NCI-H1092 (cell line): ENCODE data around the gene WWOX.
A peak's percentile ranks its signal among the peaks of the same experiment; 100 is the strongest.

Experiments used
- DNase-seq: peaks from one replicate; lab custom pipeline; 2025; lab: John Stamatoyannopoulos, UW

Gene WWOX

GRCh38 chr16:78474762-78475161 is 375.3 kb downstream of the WWOX start:
- DNase-seq, result no peak

- DNase-seq, result no peak
Measured at GRCh38 chr16:78476615-78477014, 377.2 kb downstream of the WWOX start.

DNA sequence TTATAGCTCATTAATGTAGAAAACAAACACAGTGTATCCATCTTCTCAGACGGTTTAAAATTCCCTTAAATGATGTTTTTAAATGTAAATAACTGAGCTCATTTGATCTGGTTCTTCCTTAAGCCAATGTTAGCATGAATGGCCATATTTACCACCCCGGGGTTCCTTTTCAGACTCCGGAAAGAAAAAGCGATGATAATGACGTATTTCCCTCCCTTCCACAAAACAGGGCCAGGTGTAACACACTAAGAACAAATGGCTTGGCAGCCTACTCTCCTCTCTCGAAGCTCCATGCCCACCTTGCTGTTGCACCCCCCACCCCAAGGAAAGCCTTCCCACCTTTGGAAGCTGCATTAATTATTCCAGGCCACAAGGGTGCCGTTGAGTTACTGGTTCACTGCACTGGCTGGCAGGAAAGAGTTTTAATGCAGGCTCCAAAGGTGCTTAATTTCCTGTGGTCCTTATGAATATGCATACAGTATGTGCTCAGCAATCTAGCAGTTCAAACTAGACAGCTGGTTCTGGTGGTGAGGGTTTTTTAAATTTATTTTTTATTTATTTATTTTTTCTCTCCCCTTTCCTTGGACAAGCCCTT is 378.9 kb downstream of the WWOX start:
- peak; percentile 53 for DNase-seq

DNA sequence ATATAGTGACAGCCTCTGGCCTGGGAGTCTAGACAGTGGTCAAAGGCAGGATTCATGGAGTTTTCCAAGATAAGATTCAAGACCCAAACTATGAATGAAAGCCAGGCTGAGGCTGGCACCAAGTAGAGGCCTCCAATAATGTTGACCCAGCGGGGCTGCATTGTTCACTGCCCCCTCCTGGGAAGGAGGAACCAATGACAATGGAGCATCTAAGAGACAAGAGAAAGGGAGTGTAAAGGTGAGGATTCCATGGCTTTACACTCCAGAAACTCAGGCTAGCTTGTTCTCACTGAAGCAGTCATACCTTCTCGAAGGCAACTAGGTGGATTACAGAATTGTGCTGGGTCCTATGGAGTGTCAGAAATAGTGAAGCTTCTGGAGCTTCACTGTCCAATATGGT is 380.3 kb downstream of the WWOX start:
- DNase-seq, result no peak

DNA sequence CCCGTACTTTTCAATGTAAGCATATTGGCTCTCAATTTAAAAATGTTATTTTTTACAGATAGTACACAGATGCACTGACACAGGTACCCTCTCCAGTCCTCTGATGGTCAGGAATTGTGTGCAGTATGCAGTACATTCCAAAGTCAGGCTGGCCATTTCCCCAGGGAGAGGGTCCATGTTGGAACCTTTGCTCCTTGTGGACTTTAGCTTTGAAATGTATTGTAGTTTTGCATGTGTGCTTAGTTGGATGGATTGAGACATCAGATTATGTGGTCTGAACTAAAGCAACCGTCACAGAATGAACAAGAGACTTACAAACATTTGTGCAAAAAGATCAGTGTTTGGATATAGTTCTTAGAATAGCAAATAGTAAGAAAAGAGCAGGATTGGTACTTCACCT is 381.1 kb downstream of the WWOX start:
- no peak for DNase-seq

GRCh38 chr16:78483124-78483992 is 383.9 kb downstream of the WWOX start:
- DNase-seq, result no peak

- no peak for DNase-seq
Measured at GRCh38 chr16:78484509-78485058, 385.1 kb downstream of the WWOX start.

DNA sequence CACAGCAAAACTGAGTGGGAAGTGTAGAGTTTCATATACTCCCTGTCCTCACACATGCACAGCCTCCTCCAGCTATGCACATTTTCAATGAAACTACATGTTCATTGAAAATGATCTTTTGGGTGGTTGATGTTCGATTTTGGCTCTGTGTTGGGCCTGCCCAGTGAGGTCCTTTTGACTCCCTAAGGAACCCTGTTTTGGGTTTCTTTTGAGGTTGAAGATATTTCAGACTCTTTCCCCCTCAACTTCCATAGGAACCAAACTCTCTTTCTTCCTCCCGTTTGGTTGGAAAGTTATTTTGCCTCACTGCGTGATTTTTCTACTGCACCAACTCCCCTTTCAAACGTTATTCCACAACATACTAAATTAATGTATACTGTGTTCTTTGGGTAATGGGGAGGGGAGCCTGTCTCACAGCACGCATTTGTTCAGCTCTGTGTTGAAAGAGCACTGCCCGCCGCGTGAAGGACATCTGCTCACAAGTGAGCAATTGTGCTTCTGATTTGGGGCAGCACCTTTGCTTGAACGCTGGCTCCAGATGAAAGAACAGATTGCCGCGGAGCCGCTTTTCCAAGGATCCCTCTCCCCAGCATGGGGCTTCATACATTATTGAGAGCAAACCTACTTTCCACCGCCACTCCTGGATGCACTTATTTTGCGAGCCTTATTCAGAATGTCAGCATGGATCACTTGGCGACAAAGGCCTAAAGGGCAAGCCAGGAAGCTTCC is 385.9 kb downstream of the WWOX start:
- peak; percentile 13 for DNase-seq

- no peak for DNase-seq
Measured at GRCh38 chr16:78485917-78486257, 386.4 kb downstream of the WWOX start.

GRCh38 chr16:78487471-78487870 is 388.0 kb downstream of the WWOX start:
- DNase-seq, result no peak

DNA sequence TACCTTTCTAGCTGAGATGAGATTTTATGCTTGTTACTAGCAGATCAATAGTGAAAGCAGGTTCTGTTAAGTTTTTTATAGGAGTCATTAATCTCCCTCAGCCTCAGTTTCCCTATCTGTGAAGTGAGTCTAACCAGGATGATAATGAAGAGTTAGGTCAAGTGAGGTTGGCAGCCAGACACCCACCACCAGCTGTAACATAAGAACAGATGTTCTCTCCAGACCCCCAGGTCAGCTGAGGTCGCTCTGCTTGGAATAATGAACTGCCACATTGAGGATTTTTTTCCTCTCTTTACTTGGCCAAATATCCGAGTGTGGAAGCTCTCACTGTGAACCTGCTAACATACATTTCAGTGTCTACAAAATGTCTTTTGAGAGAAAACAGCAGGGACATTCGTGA is 389.6 kb downstream of the WWOX start:
- no peak for DNase-seq

GRCh38 chr16:78489631-78490030 is 390.2 kb downstream of the WWOX start:
- DNase-seq, result no peak

- no peak for DNase-seq
Measured at GRCh38 chr16:78490431-78490830, 391.0 kb downstream of the WWOX start.

DNA sequence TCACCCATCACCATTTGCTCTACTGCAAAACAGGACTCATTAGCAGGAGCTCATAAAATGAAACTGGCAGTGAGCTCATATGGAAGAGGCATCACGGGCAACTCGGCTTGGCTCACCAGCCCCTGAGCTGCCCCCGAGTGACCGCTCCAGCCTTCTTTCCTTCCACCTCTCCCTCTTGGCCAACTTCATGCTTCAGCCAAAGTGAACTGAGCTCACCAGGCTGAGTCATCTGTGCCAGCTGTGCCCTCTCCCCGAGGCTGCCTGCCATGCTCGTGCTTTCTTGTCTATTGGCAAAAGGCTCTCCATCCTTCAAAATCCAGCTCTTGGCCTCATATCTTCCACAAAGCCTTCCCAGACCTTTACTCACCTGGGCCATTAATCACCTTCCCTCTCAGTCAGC is 391.4 kb downstream of the WWOX start:
- no peak for DNase-seq

- DNase-seq, result no peak
Measured at GRCh38 chr16:78493573-78493972, 394.1 kb downstream of the WWOX start.

DNA sequence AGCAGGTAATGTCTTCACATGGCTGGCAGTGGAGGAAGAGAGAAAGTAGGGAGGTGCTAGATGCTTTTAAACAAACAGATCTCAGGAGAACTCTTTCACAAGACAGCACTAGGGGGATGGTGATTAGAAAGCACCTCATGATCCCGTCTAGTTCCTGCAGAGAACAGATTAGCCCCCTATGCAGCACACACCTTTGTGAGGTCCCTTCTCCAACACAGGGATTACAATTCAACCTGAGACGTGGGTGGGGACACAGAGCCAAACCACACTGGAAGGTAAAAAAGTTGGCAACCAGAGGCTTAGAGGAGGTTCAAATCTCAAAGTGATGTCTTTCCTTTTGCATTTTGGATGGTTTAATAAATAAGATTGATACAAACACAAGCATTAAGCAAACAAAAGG is 394.7 kb downstream of the WWOX start:
- no peak for DNase-seq

DNA sequence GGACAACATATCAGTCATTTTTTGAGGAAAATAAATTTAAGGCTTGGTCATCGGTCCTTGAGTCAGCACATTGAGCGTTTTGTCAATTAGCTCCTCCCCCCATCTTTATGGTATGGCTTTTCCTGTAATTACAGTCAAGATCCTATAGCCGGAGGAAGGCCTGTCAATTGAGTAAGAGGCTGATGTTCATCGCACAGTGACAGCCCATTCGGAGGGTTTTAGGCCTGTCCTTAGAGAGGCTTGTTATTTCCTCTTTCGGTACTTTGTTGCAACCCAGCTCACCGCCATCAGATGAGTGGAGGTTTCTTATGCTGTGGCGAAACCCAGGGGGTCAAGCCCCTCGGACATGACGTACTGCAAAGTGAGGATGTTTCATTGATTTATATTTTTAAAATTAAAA is 395.2 kb downstream of the WWOX start:
- DNase-seq, result no peak

- DNase-seq, result no peak
Measured at GRCh38 chr16:78496189-78496588, 396.7 kb downstream of the WWOX start.

DNA sequence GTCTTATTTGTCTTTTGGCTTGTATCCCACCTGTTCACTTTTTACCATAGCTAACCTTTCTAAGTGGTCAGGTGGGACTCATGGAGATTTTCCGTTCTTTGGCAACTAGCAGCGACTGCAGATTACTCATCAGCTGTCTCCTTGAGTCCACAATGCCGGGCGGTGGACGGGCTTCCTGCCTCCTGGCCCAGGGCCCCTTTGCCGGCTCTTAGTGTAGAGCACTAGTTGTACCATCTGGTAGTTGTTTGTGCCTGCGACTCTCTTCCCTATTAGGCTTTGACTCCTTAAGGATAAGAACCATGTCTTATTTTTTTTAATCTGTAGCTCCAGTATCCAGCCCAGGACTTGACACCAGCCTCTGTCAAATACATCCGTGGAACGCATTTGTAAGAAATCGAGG is 399.9 kb downstream of the WWOX start:
- DNase-seq, result no peak

DNA sequence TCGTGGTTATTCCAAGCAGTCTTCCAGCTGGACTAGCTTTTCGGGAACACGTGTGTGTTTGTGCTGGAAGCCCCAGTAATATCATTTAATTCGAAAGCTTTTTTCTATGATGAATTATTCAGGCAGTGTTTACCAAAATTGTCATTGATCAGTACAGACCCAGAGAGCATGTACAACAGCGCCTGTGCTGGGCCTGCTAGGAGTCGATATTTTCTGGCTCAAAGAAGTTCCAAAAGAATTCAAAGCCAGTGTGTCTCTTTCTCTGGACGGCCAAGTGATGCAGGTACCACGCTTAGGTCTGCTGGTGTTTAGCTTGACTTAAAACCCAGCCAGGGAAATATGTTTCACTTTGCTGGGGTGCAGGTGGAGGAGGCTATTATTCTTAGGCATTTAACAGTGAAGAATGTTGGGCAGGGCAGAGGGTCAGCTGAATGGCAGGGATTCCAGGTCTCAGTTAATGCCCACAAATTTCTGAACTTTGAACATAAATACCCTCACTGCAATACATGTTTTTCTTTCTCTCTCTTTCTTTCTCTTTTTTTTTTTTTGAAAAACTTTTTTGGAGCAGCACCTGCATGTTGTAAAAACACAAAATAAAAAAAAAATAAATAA is 401.3 kb downstream of the WWOX start:
- no peak for DNase-seq

GRCh38 chr16:78501744-78502143 is 402.3 kb downstream of the WWOX start:
- no peak for DNase-seq

DNA sequence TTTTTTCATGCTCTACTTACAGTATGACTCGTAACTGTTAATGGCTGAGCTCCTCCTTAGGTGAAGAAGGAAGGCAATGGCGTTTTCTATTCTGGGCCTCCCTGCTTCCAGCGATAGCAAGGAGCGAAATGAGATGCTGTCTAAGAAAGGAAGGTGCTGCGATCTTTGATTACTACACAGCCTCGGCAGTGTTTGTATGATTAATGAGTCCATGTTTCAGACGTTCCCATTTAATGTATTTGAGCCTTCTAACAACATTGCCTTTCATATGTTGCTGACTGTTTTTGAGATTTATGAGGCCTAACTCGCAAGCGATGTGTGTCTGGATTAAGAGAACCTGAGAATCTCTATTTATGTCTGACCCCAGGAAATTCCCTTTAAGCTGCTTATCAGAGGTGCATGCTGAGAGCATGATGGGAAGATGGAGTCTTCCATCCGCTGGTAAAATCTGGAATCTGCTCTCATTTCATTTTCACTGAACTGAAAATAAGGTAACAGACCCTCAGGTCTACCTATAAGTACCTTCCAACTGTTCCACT is 403.4 kb downstream of the WWOX start:
- no peak for DNase-seq
